Panc1 (cell line): ENCODE results near the gene DFFB. TPM values are rescaled to one million over a fixed set of nuclear protein-coding genes. Genes with fewer than 3 reads are reported as not detected.

Experiments
- ATAC-seq: fragments of 200-7000 bp; cut with Tn5 transposase; 2 replicates; pipeline ENCODE4 v1.9.1; 2020; ENCODE audit warnings: mild to moderate bottlenecking, moderate library complexity
- BruUV-seq: library from RNA; stranded (reverse); fragments of 400-500 nt; replicated peaks from 2 replicates; lab custom pipeline; 2021; lab: Mats Ljungman, UMichigan
- CTCF ChIA-PET: fragments of 300-600 bp; sonication (Branson Sonifier 250); formaldehyde crosslinking; loops from one replicate; lab custom pipeline; 2022; ENCODE audit warnings: antibody characterized with exemption; lab: Charles Lee
- POLR2A ChIA-PET: fragments of 300-600 bp; sonication (Branson Sonifier 250); formaldehyde crosslinking; loops from one replicate; lab custom pipeline; 2022; ENCODE audit warnings: antibody characterized with exemption; lab: Charles Lee
- DNase-seq: peaks from one replicate; pipeline ENCODE4 v3.0.0-alpha.2; 2010; ENCODE audit warnings: low read depth, low spot score
- H3K27ac ChIP-seq: 2 replicates; pipeline ENCODE4 v1.5.1; 2011; ENCODE audit warnings: mild to moderate bottlenecking, low read length, inconsistent platforms
- H3K27me3 ChIP-seq: fragments of 200-500 bp; sonication (Bioruptor generic); 2 replicates; pipeline ENCODE4 v1.6.0; 2014; ENCODE audit warnings: low read length, inconsistent platforms; ENCODE audit not compliant: control insufficient read depth, insufficient read depth
- H3K36me3 ChIP-seq: fragments of 200-500 bp; sonication (Bioruptor generic); 2 replicates; pipeline ENCODE4 v1.5.1; 2014; ENCODE audit warnings: inconsistent platforms, mild to moderate bottlenecking, low read length, moderate library complexity; ENCODE audit not compliant: control insufficient read depth, insufficient read depth
- H3K4me1 ChIP-seq: 2 replicates; pipeline ENCODE4 v1.5.1; 2011; ENCODE audit warnings: inconsistent platforms, mild to moderate bottlenecking, low read length, moderate library complexity; ENCODE audit not compliant: control insufficient read depth, insufficient read depth
- H3K4me3 ChIP-seq, 2 experiments: 2 replicates each; pipeline ENCODE4 v1.5.1; 2011 to 2012; ENCODE audit warnings: low read depth in 2 of 2, low read length in 2 of 2, mild to moderate bottlenecking in 2 of 2, inconsistent platforms in 1 of 2, moderate library complexity in 1 of 2
- H3K9me3 ChIP-seq: fragments of 200-500 bp; sonication (Bioruptor generic); 2 replicates; pipeline ENCODE4 v1.5.1; 2014; ENCODE audit warnings: low read depth, mild to moderate bottlenecking, inconsistent platforms, low read length, moderate library complexity; ENCODE audit not compliant: control insufficient read depth, insufficient read depth
- CTCF ChIP-seq: fragments of 450-650 bp; IDR thresholded peaks from 2 replicates; pipeline ENCODE4 v1.5.1; 2017; ENCODE audit warnings: mild to moderate bottlenecking
- POLR2AphosphoS5 ChIP-seq: IDR thresholded peaks from 2 replicates; pipeline ENCODE4 v1.6.1; 2012; ENCODE audit warnings: mild to moderate bottlenecking, low read depth, low read length, moderate library complexity
- REST ChIP-seq, 2 experiments: IDR thresholded peaks; 2 replicates each; pipeline ENCODE4 v1.6.1; 2011 to 2012; ENCODE audit warnings: low read depth in 2 of 2, control low read depth in 1 of 2, low read length in 1 of 2, mild to moderate bottlenecking in 1 of 2, moderate library complexity in 1 of 2; ENCODE audit not compliant: insufficient read depth in 1 of 2
- SIN3A ChIP-seq: IDR thresholded peaks from 2 replicates; pipeline ENCODE4 v1.6.1; 2012; ENCODE audit warnings: low read depth, mild to moderate bottlenecking, low read length, moderate library complexity, borderline replicate concordance; ENCODE audit not compliant: insufficient read depth
- TCF7L2 ChIP-seq: IDR thresholded peaks from 2 replicates; pipeline ENCODE4 v1.6.1; 2011; ENCODE audit warnings: mild to moderate bottlenecking, low read depth, low read length, inconsistent platforms
- in situ Hi-C: cut with HindIII; loops from 2 replicates; pipeline ENCODE4 v1.10.0; 2016; ENCODE audit warnings: low sequenced_read_pairs, low pct_unique_long_range_greater_than_20kb
- intact Hi-C: fragments of 100-400 bp; cut with micrococcal nuclease; formaldehyde crosslinking; loops from one replicate; pipeline ENCODE4 v1.10.0; 2022; ENCODE audit not compliant: unreplicated experiment
- total RNA-seq: library from RNA; stranded (reverse); gene quantifications from one replicate; pipeline ENCODE4 v1.2.1, GENCODE V29; 2021; ENCODE audit not compliant: unreplicated experiment

DFFB gene
- total RNA-seq, 1 experiment from 2014 or later, result 3.0 TPM

GRCh38 chr1:3924186-3924824 lies 67.0 kb downstream of the DFFB start:
- Histone ChIP-seq H3K4me3 (no peak overlapping the region), H3K27ac (no peak overlapping the region), H3K27me3 (no peaks in the 10 kb centered on the region), H3K36me3 (no peaks in the 10 kb centered on the region), H3K4me1 (no peaks in the 10 kb centered on the region), H3K9me3 (no peaks in the 10 kb centered on the region)
- TF ChIP-seq REST (IDR thresholded peaks at IDR 0.05; ENCODE audit: insufficient read depth in 1 of 2, low read depth in 2 of 2, low read length in 1 of 2) (no peak), POLR2AphosphoS5 (no peak), CTCF (no peak), TCF7L2 (no peak), SIN3A (no peak)
- POLR2A ChIA-PET, result no interaction called here
- intact Hi-C loops (no loop called here), in situ Hi-C loops (no loop called here)
- no TSS peak for BruUV-seq
- CTCF ChIA-PET, result no interaction called here
- no peak for DNase-seq
- no peak for ATAC-seq

GRCh38 chr1:3924825-3925220 lies 67.5 kb downstream of the DFFB start:
- H3K36me3 ChIP-seq, result no peaks in the 10 kb centered on the region
- CTCF ChIA-PET, result no interaction called here
- POLR2A ChIA-PET, result no interaction called here
- no peak for DNase-seq
- in situ Hi-C loops (no loop called here), intact Hi-C loops (no loop called here)
- no peak overlapping the region for H3K27ac ChIP-seq
- no peaks in the 10 kb centered on the region for H3K4me1 ChIP-seq
- BruUV-seq, result no TSS peak
- no peak overlapping the region for H3K4me3 ChIP-seq
- ATAC-seq, result no peak
- no peak for TF ChIP-seq SIN3A
- TF ChIP-seq REST (IDR thresholded peaks at IDR 0.05; ENCODE audit: insufficient read depth in 1 of 2, low read depth in 2 of 2, low read length in 1 of 2), result no peak
- TF ChIP-seq POLR2AphosphoS5, result no peak
- TF ChIP-seq TCF7L2, result no peak
- no peak for TF ChIP-seq CTCF
- no peaks in the 10 kb centered on the region for H3K9me3 ChIP-seq
- H3K27me3 ChIP-seq, result no peaks in the 10 kb centered on the region
